ENCODE results near the gene MANBA. TPM values are rescaled to one million over a fixed set of nuclear protein-coding genes. Genes with fewer than 3 reads are reported as not detected.
"Not testable (repeated sequence)": the region's sequence is repeated elsewhere in the genome, so short reads cannot be mapped to it uniquely, and the experiment has no call there.

MANBA gene
- total RNA-seq, 1 donor from 2014 or later, result 38.3 TPM

DNA sequence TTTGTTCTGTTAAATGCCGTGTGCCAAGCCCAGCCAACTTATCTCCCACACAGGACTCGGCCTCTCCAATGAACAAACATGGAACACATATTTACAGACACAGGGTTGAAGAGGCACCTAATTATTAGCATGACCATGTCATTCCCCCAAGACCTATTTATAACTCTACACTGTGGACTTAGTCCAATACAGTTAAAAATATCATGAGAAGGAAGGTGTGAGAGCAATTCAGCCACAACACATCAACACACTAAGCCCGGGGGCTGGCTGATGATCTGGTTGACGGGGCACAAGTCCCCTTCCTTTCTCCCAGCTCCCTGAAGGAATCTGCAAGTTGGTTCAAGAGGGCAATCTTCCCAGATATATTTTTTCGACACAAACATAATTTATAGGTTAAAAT, 28.1 kb downstream of the MANBA start:
- no peaks in the 10 kb centered on the region for H3K27me3 ChIP-seq (ENCODE audit: insufficient read depth, low read length)
- peaks cover 4% of the 10 kb centered on the region for H4K20me1 ChIP-seq (ENCODE audit: insufficient read depth, low read length)
- no peaks in the 10 kb centered on the region for H3K9me3 ChIP-seq (ENCODE audit: insufficient read depth, low read depth, low read length)
- FAIRE-seq (no peak), DNase-seq (ENCODE audit: low read depth) (no peak)
- H3K36me3 Mint-ChIP-seq (ENCODE audit: low read depth, unreplicated experiment), result peaks cover 44% of the 10 kb centered on the region
- H3K27me3 Mint-ChIP-seq (ENCODE audit: low read depth, unreplicated experiment), result no peaks in the 10 kb centered on the region
- no peak overlapping the region for H3K4me3 ChIP-seq (ENCODE audit: insufficient read depth, low read depth, low read length)
- peaks cover 8% of the 10 kb centered on the region for H3K4me1 ChIP-seq (ENCODE audit: insufficient read depth, low read length)
- H3K4me2 ChIP-seq (ENCODE audit: low read length), result no peak overlapping the region
- no peak overlapping the region for H3K9ac ChIP-seq (ENCODE audit: low read length)
- no peak overlapping the region for H3K4me3 Mint-ChIP-seq (ENCODE audit: unreplicated experiment)
- peaks cover 11% of the 10 kb centered on the region for H3K9me3 Mint-ChIP-seq (ENCODE audit: unreplicated experiment)
- H3K27ac Mint-ChIP-seq (ENCODE audit: unreplicated experiment), result no peak overlapping the region
- no peaks in the 10 kb centered on the region for H3K79me2 ChIP-seq (ENCODE audit: insufficient read depth, low read length)
- H3K36me3 ChIP-seq (ENCODE audit: insufficient read depth, low read length), result no peaks in the 10 kb centered on the region
- peaks cover 22% of the 10 kb centered on the region for H3K4me1 Mint-ChIP-seq (ENCODE audit: low read depth, unreplicated experiment)
- TF ChIP-seq, protein P1, sequence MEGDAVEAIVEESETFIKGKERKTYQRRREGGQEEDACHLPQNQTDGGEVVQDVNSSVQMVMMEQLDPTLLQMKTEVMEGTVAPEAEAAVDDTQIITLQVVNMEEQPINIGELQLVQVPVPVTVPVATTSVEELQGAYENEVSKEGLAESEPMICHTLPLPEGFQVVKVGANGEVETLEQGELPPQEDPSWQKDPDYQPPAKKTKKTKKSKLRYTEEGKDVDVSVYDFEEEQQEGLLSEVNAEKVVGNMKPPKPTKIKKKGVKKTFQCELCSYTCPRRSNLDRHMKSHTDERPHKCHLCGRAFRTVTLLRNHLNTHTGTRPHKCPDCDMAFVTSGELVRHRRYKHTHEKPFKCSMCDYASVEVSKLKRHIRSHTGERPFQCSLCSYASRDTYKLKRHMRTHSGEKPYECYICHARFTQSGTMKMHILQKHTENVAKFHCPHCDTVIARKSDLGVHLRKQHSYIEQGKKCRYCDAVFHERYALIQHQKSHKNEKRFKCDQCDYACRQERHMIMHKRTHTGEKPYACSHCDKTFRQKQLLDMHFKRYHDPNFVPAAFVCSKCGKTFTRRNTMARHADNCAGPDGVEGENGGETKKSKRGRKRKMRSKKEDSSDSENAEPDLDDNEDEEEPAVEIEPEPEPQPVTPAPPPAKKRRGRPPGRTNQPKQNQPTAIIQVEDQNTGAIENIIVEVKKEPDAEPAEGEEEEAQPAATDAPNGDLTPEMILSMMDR (IDR thresholded peaks at IDR 0.05; ENCODE audit: insufficient read depth, low read depth, low read length), result no peak
- TF ChIP-seq EZH2 (IDR thresholded peaks at IDR 0.05; ENCODE audit: insufficient read depth, low read length), result no peak
- H3K27ac ChIP-seq (ENCODE audit: low read depth, low read length), result no peak overlapping the region
- H2AFZ ChIP-seq (ENCODE audit: low read depth, low read length), result no peak overlapping the region

DNA sequence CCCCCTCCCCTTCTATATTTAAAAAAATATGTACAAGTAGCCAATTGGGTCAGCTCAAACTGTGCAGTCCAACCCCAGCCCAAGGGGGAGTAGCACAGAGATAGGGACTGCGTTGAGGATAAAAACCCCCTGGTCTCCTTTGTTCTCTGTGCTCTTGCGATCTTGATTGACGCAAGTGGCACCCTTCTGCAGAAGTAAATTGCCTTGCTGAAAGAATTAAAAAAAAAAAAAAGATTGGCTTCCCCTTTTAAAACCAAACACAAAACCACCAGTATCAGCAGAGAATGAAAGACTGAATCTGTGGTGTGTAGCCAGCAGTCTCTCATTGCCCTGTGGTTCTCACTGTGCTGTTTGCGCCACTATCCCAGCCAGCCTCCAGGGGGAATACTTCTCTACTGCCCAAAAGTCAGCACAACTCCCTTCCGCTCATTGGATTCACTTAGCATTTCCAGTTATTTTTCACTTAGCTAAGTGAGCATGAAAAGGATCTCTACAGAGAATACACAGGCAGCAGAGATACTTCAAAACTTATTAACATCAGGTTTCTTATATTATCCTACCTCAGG, 29.7 kb downstream of the MANBA start:
- Mint-ChIP-seq H3K9me3 (ENCODE audit: unreplicated experiment) (peaks cover 11% of the 10 kb centered on the region), H3K27ac (ENCODE audit: unreplicated experiment) (no peak overlapping the region), H3K36me3 (ENCODE audit: low read depth, unreplicated experiment) (peaks cover 44% of the 10 kb centered on the region), H3K27me3 (ENCODE audit: low read depth, unreplicated experiment) (no peaks in the 10 kb centered on the region), H3K4me3 (ENCODE audit: unreplicated experiment) (no peak overlapping the region), H3K4me1 (ENCODE audit: low read depth, unreplicated experiment) (peaks cover 14% of the 10 kb centered on the region)
- no peak for FAIRE-seq
- H3K4me3 ChIP-seq (ENCODE audit: insufficient read depth, low read depth, low read length), result no peak overlapping the region
- H3K9ac ChIP-seq (ENCODE audit: low read length), result no peak overlapping the region
- H2AFZ ChIP-seq (ENCODE audit: low read depth, low read length), result no peak overlapping the region
- DNase-seq (ENCODE audit: low read depth), result no peak
- no peaks in the 10 kb centered on the region for H3K9me3 ChIP-seq (ENCODE audit: insufficient read depth, low read depth, low read length)
- H3K36me3 ChIP-seq (ENCODE audit: insufficient read depth, low read length), result no peaks in the 10 kb centered on the region
- no peaks in the 10 kb centered on the region for H4K20me1 ChIP-seq (ENCODE audit: insufficient read depth, low read length)
- H3K4me1 ChIP-seq (ENCODE audit: insufficient read depth, low read length), result peaks cover 8% of the 10 kb centered on the region
- no peaks in the 10 kb centered on the region for H3K79me2 ChIP-seq (ENCODE audit: insufficient read depth, low read length)
- no peak overlapping the region for H3K4me2 ChIP-seq (ENCODE audit: low read length)
- H3K27ac ChIP-seq (ENCODE audit: low read depth, low read length), result no peak overlapping the region
- TF ChIP-seq, protein P1 (IDR thresholded peaks at IDR 0.05; ENCODE audit: insufficient read depth, low read depth, low read length), result no peak
- no peak for TF ChIP-seq EZH2 (IDR thresholded peaks at IDR 0.05; ENCODE audit: insufficient read depth, low read length)
- H3K27me3 ChIP-seq (ENCODE audit: insufficient read depth, low read length), result no peaks in the 10 kb centered on the region

DNA sequence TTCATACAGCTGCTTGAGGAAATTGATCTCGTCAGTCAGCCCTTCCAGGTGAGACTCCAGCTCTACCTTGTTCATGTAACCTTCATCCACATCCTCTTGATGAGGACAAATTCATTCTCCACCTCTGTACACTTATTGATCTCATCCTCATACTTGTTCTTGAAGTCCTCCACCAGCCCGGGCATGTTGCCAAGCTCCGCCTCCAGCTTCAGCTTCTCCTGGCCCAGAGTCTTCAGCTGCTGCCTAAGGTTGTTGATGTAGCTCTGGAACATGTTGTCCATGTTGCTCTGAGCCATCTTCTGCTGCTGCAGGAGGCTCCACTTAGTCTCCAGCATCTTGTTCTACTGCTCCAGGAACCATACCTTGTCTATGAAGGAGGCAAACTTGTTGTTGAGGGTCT, 31.3 kb downstream of the MANBA start:
- H3K4me1 ChIP-seq (ENCODE audit: insufficient read depth, low read length); H3K27me3 Mint-ChIP-seq (ENCODE audit: low read depth, unreplicated experiment); H3K4me2 ChIP-seq (ENCODE audit: low read length); H3K9me3 ChIP-seq (ENCODE audit: insufficient read depth, low read depth, low read length); H3K27ac Mint-ChIP-seq (ENCODE audit: unreplicated experiment); H2AFZ ChIP-seq (ENCODE audit: low read depth, low read length); H3K79me2 ChIP-seq (ENCODE audit: insufficient read depth, low read length); DNase-seq (ENCODE audit: low read depth); H3K4me3 Mint-ChIP-seq (ENCODE audit: unreplicated experiment); H3K36me3 ChIP-seq (ENCODE audit: insufficient read depth, low read length); FAIRE-seq; H3K4me3 ChIP-seq (ENCODE audit: insufficient read depth, low read depth, low read length); H3K27me3 ChIP-seq (ENCODE audit: insufficient read depth, low read length); H3K9ac ChIP-seq (ENCODE audit: low read length); H4K20me1 ChIP-seq (ENCODE audit: insufficient read depth, low read length); H3K4me1 Mint-ChIP-seq (ENCODE audit: low read depth, unreplicated experiment); H3K27ac ChIP-seq (ENCODE audit: low read depth, low read length): not testable (repeated sequence)
- H3K9me3 Mint-ChIP-seq (ENCODE audit: unreplicated experiment), result peaks cover 11% of the 10 kb centered on the region
- H3K36me3 Mint-ChIP-seq (ENCODE audit: low read depth, unreplicated experiment), result peaks cover 40% of the 10 kb centered on the region

DNA sequence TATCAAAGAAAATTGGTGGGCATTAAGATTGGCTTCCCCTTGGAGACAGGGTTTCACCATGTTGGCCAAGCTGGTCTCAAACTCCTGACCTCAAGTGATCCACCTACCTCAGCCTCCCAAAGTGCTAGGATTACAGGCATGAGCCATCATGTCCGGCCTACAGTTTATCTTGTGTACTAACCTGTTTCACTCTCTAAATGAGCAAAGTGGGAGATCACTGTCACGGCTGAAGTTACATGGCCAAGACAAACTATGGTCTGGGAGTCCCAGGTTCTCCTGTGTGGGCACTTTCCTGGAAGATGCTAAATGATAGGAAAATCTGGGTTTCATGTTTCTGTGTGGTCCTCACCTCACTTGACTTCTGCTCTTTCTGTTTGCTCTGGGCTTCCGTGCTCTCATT, 33.8 kb downstream of the MANBA start:
- not testable (repeated sequence) for H3K27me3 ChIP-seq (ENCODE audit: insufficient read depth, low read length); H3K27me3 Mint-ChIP-seq (ENCODE audit: low read depth, unreplicated experiment); H4K20me1 ChIP-seq (ENCODE audit: insufficient read depth, low read length); FAIRE-seq; H3K4me3 Mint-ChIP-seq (ENCODE audit: unreplicated experiment); H3K9ac ChIP-seq (ENCODE audit: low read length); H2AFZ ChIP-seq (ENCODE audit: low read depth, low read length); H3K4me1 ChIP-seq (ENCODE audit: insufficient read depth, low read length); H3K4me2 ChIP-seq (ENCODE audit: low read length); H3K4me3 ChIP-seq (ENCODE audit: insufficient read depth, low read depth, low read length); H3K4me1 Mint-ChIP-seq (ENCODE audit: low read depth, unreplicated experiment); H3K79me2 ChIP-seq (ENCODE audit: insufficient read depth, low read length); H3K27ac Mint-ChIP-seq (ENCODE audit: unreplicated experiment); H3K27ac ChIP-seq (ENCODE audit: low read depth, low read length); DNase-seq (ENCODE audit: low read depth); H3K36me3 ChIP-seq (ENCODE audit: insufficient read depth, low read length); H3K9me3 ChIP-seq (ENCODE audit: insufficient read depth, low read depth, low read length)
- peaks cover 11% of the 10 kb centered on the region for H3K9me3 Mint-ChIP-seq (ENCODE audit: unreplicated experiment)
- H3K36me3 Mint-ChIP-seq (ENCODE audit: low read depth, unreplicated experiment), result peaks cover 30% of the 10 kb centered on the region

Measured in astrocyte (in vitro differentiated cells and primary cell).